Mesothelial cell of epicardium (in vitro differentiated cells): Measurements from ENCODE around the gene WDR81. TPM values are rescaled to one million over a fixed set of nuclear protein-coding genes. Genes with fewer than 3 reads are reported as not detected.

ENCODE experiments used
- DNase-seq, 2 experiments: peaks; one replicate each; pipeline ENCODE4 v3.0.0; 2021; ENCODE audit warnings: low spot score in 2 of 2; ENCODE audit not compliant: unreplicated experiment in 2 of 2
- H3K27ac Mint-ChIP-seq: 2 replicates; pipeline ENCODE4 v1.8.0; 2021; ENCODE audit warnings: mixed read lengths
- H3K27me3 Mint-ChIP-seq: 2 replicates; pipeline ENCODE4 v1.8.0; 2021; ENCODE audit warnings: low read depth, mixed read lengths
- H3K36me3 Mint-ChIP-seq: 2 replicates; pipeline ENCODE4 v1.8.0; 2021; ENCODE audit warnings: mixed read lengths
- H3K4me1 Mint-ChIP-seq: 2 replicates; pipeline ENCODE4 v1.8.0; 2021; ENCODE audit warnings: mixed read lengths
- H3K4me3 Mint-ChIP-seq: 2 replicates; pipeline ENCODE4 v1.8.0; 2021; ENCODE audit warnings: mild to moderate bottlenecking, moderate library complexity, mixed read lengths
- H3K9me3 Mint-ChIP-seq: 2 replicates; pipeline ENCODE4 v1.8.0; 2021; ENCODE audit warnings: mixed read lengths
- total RNA-seq: library from RNA; stranded (reverse); gene quantifications from 3 replicates; pipeline ENCODE4 v1.2.1, GENCODE V29; 2021
- TF ChIP-seq, protein P1 (sequence below): fragments of 200-600 bp; sonication (generic); IDR thresholded peaks from one replicate; pipeline ENCODE4 v1.5.0; 2021; ENCODE audit warnings: antibody characterized with exemption; ENCODE audit not compliant: unreplicated experiment

Gene WDR81
- total RNA-seq, 1 donor from 2014 or later, result 20.6 TPM

DNA sequence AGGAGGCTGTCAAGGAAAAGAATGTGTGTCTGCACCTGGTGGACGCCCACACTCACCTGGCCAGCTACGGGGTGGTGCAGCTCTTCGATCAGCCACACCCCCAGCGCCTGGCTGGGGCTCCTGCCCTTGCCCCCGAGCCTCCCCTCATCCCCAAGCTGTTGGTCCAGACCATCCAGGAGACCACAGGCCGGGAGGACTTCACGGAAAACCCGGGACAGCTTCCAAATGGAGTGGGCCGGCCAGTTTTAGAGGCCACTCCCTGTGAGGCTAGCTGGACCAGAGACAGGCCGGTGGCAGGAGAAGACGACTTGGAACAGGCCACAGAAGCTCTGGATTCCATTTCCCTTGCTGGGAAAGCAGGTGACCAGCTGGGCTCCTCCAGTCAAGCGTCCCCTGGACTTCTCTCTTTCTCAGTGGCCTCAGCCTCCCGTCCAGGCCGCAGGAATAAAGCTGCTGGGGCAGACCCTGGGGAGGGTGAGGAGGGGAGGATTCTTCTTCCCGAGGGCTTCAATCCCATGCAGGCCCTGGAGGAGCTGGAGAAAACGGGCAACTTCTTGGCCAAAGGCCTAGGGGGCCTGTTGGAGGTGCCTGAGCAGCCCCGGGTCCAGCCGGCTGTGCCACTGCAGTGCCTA is 2.2 kb downstream of the WDR81 start:
- TF ChIP-seq, protein P1, sequence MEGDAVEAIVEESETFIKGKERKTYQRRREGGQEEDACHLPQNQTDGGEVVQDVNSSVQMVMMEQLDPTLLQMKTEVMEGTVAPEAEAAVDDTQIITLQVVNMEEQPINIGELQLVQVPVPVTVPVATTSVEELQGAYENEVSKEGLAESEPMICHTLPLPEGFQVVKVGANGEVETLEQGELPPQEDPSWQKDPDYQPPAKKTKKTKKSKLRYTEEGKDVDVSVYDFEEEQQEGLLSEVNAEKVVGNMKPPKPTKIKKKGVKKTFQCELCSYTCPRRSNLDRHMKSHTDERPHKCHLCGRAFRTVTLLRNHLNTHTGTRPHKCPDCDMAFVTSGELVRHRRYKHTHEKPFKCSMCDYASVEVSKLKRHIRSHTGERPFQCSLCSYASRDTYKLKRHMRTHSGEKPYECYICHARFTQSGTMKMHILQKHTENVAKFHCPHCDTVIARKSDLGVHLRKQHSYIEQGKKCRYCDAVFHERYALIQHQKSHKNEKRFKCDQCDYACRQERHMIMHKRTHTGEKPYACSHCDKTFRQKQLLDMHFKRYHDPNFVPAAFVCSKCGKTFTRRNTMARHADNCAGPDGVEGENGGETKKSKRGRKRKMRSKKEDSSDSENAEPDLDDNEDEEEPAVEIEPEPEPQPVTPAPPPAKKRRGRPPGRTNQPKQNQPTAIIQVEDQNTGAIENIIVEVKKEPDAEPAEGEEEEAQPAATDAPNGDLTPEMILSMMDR, result no peak
- no peak overlapping the region for H3K27ac Mint-ChIP-seq
- no peaks in the 10 kb centered on the region for H3K27me3 Mint-ChIP-seq
- H3K4me3 Mint-ChIP-seq, result no peak overlapping the region
- H3K36me3 Mint-ChIP-seq, result peaks cover 8% of the 10 kb centered on the region
- peaks cover 14% of the 10 kb centered on the region for H3K4me1 Mint-ChIP-seq
- no peak for DNase-seq
- no peaks in the 10 kb centered on the region for H3K9me3 Mint-ChIP-seq

DNA sequence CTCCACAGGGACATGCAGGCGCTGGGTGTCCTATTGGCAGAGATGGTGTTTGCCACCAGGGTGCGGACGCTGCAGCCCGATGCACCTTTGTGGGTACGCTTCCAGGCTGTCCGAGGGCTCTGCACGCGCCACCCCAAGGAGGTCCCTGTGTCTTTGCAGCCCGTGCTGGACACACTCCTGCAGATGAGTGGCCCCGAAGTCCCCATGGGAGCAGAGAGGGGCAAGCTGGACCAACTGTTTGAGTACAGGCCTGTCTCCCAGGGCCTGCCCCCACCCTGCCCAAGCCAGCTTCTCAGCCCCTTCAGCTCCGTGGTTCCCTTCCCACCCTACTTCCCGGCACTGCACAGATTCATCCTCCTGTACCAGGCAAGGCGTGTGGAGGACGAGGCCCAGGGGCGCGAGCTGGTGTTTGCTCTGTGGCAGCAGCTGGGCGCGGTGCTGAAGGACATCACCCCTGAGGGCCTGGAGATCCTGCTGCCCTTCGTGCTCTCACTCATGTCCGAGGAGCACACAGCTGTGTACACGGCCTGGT is 2.8 kb downstream of the WDR81 start:
- Mint-ChIP-seq H3K9me3 (no peaks in the 10 kb centered on the region), H3K4me1 (peaks cover 14% of the 10 kb centered on the region), H3K4me3 (no peak overlapping the region)

DNA sequence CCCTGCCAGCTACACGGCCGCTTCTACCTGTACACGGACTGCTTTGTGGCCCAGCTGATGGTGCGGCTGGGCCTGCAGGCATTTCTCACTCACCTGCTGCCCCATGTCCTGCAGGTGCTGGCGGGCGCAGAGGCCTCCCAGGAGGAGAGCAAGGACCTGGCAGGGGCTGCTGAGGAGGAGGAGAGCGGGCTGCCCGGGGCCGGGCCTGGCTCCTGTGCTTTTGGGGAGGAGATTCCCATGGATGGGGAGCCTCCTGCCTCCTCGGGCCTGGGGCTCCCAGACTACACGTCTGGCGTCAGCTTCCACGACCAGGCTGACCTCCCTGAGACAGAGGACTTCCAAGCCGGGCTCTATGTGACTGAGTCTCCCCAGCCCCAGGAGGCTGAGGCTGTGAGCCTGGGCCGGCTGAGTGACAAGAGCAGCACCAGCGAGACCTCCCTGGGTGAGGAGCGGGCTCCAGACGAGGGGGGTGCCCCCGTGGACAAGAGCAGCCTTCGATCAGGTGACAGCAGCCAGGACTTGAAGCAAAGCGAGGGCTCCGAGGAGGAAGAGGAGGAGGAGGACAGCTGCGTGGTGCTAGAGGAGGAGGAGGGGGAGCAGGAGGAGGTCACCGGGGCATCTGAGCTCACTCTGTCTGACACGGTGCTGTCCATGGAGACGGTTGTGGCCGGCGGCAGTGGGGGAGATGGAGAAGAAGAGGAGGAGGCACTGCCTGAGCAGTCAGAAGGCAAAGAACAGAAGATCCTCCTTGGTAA is 3.5 kb downstream of the WDR81 start:
- no peak for DNase-seq
- TF ChIP-seq, protein P1, result peak; percentile 20
- Mint-ChIP-seq H3K9me3 (no peaks in the 10 kb centered on the region), H3K4me3 (no peak overlapping the region), H3K4me1 (peaks cover 14% of the 10 kb centered on the region), H3K36me3 (peaks cover 8% of the 10 kb centered on the region), H3K27me3 (no peaks in the 10 kb centered on the region), H3K27ac (no peak overlapping the region)

More for the DNA sequence above, 2.8 kb downstream of the WDR81 start:
- H3K36me3 Mint-ChIP-seq, result peaks cover 8% of the 10 kb centered on the region
- H3K27ac Mint-ChIP-seq, result no peak overlapping the region
- no peaks in the 10 kb centered on the region for H3K27me3 Mint-ChIP-seq
- no peak for DNase-seq
- TF ChIP-seq, protein P1, result no peak

DNA sequence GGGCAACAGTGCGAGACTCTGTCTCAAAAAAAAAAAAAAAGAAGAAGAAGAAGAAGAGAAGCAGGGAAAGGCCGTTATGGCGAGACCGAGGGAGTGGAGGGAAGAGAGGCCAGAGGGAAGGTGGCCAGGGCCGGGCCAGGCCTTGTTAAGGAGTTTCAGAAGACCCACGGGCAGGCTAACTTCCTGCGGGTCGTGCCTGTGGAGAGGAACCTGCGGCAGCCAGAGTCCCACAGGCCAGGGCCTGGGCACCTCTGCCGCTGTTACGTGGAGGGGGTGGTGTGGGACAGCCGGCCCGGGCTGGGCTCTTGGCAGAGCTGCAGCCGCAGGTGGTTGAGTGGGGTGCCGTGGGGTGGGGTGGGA is 5.4 kb downstream of the WDR81 start:
- peaks cover 12% of the 10 kb centered on the region for H3K36me3 Mint-ChIP-seq
- TF ChIP-seq, protein P1, result no peak
- H3K4me1 Mint-ChIP-seq, result peaks cover 12% of the 10 kb centered on the region
- H3K27me3 Mint-ChIP-seq, result no peaks in the 10 kb centered on the region
- H3K27ac Mint-ChIP-seq, result peak overlapping the region; percentile 64
- H3K9me3 Mint-ChIP-seq, result no peaks in the 10 kb centered on the region
- H3K4me3 Mint-ChIP-seq, result no peak overlapping the region
- DNase-seq, result no peak

DNA sequence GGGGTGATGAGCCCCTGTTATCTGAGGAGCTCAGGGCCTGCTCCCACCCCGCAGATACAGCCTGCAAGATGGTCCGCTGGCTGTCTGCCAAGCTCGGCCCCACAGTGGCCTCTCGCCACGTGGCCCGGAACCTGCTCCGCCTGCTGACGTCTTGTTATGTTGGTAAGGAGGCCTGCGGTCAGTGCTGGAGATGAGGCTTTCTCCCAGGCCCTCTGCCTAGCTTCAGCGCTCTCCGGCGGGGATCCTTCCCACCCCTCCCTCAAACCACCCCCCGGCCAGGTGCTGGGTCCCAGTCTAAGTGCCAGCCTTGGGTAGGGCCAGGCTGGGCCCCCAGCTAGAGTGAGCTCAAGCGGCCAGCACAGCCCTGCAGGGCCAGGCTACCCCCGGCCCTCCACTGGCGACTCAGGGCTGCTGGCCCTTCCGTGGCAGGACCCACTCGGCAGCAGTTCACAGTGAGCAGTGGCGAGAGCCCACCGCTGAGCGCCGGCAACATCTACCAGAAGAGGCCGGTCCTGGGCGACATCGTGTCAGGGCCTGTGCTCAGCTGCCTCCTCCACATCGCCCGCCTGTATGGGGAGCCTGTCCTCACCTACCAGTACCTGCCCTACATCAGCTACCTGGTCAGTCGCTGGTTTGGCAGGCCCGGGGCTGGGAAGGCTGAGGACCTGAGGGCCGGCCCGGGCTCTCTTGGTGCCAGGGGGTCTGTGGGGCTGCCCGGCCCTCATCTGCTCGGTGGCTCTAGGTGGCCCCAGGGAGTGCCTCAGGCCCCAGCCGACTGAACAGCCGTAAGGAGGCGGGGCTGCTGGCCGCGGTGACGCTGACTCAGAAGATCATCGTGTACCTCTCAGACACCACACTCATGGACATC is 6.1 kb downstream of the WDR81 start:
- peak in 1 of 2 experiments; percentile 65 for DNase-seq
- H3K9me3 Mint-ChIP-seq, result no peaks in the 10 kb centered on the region
- H3K27me3 Mint-ChIP-seq, result no peaks in the 10 kb centered on the region
- peaks cover 12% of the 10 kb centered on the region for H3K36me3 Mint-ChIP-seq
- peak overlapping the region; percentile 34 for H3K27ac Mint-ChIP-seq
- H3K4me1 Mint-ChIP-seq, result peaks cover 7% of the 10 kb centered on the region
- TF ChIP-seq, protein P1, result no peak
- H3K4me3 Mint-ChIP-seq, result no peak overlapping the region
